LNCAP (cell line): ENCODE measurements around the gene BGN.

Source experiments
- TF ChIP-seq, protein P1 (sequence below): fragments of 450-650 bp; IDR thresholded peaks from 2 replicates; pipeline ENCODE4 v1.5.1; 2017; ENCODE audit warnings: mild to moderate bottlenecking

BGN gene

DNA sequence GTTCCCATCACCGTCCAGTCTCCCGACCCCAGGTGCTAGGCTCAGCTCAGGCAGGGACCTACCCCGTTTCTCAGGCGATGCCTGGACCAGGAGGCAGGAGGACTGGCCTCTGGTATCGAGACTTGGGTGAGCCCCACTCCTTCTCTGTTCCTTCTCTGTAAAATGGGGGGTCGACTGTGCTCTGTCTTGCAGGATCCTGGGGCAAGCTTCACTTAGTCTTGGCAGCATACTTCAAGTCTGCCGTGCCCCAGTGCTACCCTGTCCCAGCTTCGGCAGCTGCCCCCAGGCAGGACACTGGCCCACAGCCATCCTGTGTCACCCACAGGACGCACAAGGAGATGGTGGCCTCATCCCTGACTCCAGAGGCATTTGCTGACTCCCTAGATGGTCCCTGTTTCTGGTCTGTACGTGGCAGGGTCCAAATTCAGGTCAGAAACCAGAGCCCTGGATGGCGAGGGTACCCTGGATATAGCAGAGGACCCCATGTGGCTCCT lies 17.4 kb upstream of the BGN start:
- TF ChIP-seq, protein P1, sequence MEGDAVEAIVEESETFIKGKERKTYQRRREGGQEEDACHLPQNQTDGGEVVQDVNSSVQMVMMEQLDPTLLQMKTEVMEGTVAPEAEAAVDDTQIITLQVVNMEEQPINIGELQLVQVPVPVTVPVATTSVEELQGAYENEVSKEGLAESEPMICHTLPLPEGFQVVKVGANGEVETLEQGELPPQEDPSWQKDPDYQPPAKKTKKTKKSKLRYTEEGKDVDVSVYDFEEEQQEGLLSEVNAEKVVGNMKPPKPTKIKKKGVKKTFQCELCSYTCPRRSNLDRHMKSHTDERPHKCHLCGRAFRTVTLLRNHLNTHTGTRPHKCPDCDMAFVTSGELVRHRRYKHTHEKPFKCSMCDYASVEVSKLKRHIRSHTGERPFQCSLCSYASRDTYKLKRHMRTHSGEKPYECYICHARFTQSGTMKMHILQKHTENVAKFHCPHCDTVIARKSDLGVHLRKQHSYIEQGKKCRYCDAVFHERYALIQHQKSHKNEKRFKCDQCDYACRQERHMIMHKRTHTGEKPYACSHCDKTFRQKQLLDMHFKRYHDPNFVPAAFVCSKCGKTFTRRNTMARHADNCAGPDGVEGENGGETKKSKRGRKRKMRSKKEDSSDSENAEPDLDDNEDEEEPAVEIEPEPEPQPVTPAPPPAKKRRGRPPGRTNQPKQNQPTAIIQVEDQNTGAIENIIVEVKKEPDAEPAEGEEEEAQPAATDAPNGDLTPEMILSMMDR = no peak

DNA sequence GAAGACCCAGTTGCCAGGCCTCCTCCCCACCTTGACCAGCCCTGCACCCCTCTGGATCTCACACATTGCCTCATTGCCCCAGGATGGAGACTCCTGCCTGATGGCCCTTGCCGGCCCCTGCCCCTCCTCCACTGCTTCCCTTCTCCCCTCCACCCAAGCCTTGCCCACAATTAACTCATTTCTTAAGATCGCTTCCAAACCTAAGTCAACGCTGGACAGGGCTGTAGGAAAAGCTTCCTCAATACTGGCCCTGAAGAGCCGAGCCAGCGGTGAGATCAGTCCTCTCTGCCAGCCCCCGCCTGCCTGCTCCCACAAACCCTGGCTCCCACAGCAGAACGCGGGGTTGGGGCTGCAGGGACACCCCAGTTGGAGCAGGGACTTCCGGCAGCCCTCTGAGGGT lies 16.9 kb upstream of the BGN start:
- TF ChIP-seq, protein P1 = no peak

DNA sequence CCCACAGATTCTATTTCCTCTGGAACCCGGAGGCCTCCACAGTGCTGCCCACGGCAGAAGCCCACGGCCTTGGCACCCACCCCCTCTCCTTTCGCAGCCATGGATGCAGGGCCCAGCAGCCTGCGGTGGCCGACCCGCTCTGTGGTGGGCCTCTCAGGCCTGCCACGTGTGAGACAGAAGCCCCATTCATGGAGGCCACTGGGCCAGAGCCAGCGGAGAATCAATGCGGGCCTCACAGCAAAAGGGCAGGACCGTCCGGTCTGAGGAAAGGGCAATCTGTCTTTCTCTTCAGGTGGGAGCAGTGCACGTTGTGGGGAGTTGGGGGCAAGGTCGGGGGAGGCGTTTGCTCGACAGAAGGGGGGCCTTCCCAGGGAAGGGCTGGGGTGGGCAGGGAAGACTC lies 16.0 kb upstream of the BGN start:
- TF ChIP-seq, protein P1 = no peak

DNA sequence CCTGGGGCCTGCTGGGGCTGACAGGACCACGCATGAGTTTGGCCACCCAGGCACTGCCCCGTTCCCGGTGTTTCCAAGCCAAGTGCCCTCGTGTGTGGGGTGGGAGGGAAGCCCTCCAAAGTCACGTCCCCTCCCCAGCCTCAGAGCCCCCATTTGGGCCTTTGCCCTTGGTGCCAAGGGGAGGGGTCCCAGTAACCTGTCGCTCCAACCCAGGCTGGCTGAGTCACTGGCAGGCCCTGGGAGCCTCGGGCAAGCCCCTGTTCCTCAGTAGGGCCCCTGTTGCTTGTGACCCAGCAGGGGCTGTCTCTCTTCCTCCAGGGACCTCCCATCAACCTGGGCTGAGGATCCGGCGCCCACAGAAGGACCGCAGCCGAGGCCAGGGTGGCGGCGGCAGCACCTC lies 13.7 kb upstream of the BGN start:
- TF ChIP-seq, protein P1 = no peak

DNA sequence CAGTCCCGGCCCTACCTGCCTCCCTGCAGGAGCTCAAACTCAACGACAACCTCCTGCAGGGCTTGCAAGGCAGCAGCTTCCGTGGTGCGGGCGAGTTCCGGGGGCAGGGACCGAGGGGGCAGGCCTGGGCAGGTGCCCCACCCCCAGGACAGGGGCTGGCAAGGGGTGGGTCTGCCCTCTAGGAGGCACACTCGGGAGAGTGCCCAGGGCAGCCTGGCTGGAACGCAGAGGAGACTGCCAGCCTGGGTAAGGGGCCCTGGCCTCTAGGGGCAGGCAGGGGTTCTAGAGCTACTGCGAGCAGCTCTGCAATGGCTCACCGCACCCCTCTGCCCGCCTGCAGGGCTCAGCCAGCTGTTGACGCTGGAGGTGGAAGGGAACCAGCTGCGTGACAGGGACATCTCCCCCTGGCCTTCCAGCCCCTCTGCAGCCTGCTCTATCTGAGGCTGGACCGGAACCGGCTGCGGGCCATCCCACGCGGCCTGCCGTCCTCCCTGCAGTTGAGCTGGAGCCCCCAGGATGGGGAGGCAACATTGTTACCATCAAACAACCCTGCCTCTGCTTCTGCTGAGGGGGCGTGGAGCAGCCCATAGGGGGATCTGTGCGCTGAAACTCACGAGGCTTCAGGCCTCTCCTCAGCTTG lies 12.3 kb upstream of the BGN start:
- TF ChIP-seq, protein P1 = no peak

DNA sequence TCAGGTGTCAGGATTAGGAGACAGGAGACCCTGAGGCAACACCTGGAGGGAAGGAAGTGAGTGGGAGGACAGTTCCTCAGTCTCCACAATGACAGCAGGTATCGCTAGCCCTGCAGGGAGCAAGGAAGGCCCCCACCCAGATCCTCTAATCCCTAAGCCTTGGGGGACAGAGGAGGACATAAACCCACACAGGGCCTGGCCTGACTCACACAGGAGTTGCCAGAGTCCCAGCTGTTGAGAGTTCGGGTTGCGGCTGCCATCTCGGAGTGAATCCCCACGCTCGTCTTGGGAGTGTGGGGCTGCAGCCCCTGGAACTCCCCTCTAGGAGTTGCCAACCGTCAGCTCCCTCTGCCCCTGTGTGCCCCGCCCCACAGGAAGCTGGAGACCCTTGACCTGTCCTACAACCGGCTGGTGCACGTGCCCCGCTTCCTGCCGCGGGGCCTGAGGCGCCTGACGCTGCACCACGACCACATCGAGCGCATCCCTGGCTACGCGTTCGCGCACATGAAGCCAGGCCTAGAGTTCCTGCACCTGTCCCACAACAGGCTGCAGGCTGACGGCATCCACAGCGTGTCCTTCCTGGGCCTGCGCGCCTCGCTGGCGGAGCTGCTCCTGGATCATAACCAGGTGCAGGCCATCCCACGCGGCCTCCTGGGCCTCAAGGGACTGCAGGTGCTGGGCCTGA lies 9.2 kb upstream of the BGN start:
- TF ChIP-seq, protein P1 = no peak

DNA sequence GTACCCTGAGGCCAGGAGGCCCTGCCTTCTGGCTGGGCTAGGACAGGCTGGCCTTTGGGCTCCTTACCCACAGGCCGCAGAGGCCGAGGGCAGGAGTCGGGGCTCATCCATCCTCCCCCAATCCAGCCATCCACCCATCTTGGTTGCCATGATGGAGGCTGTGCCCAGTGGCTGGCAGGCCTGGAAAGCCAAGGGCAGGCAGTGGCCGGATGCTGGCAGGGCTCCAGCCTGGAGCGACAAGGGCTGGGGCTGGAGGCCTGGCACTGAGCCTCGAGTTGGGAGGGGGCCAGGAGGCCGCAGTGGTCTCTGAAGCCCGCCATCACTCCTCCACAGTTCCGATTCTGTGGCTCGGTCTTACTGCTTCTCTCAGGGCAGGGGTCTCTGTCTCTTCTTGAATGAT lies 8.6 kb upstream of the BGN start:
- TF ChIP-seq, protein P1 = no peak
